Brain pericyte (primary cell): ENCODE measurements around the gene SND1.

ENCODE experiments used
- DNase-seq: peaks from one replicate; pipeline ENCODE4 v3.0.0-alpha.2; 2012; ENCODE audit warnings: low read depth, low spot score

Gene SND1

GRCh38 chr7:127863082-127863481 is 211.1 kb downstream of the SND1 start:
- DNase-seq: no peak

DNA sequence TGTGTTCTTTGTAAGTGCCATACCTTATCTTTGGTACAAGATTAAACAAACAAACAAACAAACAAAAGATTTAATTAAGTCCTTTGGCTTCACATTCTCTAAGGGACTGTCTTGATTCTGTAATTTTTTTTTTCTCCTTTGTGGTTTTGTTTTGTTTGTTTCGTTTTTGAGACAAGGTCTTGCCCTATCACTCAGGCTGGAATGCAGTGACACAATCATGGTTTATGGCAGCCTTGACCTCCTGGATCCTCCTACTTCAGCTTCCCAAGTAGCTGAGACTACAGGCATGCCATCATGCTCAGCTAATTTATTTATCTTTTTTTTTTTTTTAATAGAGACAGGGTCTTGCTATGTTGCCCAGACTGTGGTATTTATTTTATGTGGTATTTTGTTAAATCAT is 213.5 kb downstream of the SND1 start:
- no peak for DNase-seq

- no peak for DNase-seq
These were observed 218.4 kb downstream of the SND1 start for GRCh38 chr7:127870231-127870907.

GRCh38 chr7:127871226-127871625 is 219.2 kb downstream of the SND1 start:
- no peak for DNase-seq

- DNase-seq: no peak
These were observed 220.1 kb downstream of the SND1 start for GRCh38 chr7:127872122-127872521.

DNA sequence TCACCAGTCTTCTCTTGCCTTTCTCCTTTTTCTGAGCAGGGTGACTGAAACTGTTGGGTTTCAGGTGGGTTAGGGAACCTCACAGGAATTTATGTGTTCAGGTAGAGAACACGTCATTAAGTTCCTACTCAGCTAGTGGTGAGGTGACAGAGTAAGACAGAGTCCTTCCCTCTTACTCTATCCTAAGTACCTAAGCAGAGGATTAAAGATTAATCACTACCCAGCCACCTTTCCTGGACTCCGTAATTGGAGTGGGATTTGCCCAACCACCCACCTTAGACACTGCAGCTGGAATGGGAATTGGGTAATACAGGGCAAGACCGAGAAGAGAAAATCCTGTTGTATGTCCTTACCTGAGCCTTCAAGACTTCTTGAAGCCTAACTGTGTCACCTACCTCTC is 221.2 kb downstream of the SND1 start:
- DNase-seq: no peak

- DNase-seq: no peak
These were observed 222.0 kb downstream of the SND1 start for GRCh38 chr7:127873715-127874636.

GRCh38 chr7:127874951-127875608 is 223.1 kb downstream of the SND1 start:
- DNase-seq: no peak

- no peak for DNase-seq
These were observed 224.4 kb downstream of the SND1 start for GRCh38 chr7:127876393-127876792.

DNA sequence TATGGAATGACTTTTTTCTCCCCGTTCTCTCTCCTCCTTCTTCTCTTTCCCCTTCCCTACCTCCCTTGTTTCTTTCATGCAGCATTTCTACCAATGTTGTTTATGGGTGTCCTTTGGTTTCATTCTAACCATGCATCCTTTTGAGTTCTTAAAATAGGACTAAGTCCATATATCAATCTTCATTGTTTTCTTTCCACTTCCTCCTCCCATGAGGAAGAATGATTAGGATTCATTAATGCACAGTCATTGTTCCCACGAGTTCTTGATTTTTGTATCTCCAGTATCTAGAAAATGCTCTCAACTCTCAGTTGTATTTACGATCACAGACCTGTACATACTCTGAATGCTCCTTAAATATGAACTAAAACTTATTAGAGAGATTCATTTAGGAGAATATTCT is 226.0 kb downstream of the SND1 start:
- DNase-seq: no peak

GRCh38 chr7:127878791-127879190 is 226.8 kb downstream of the SND1 start:
- no peak for DNase-seq

GRCh38 chr7:127879436-127879835 is 227.4 kb downstream of the SND1 start:
- no peak for DNase-seq

DNA sequence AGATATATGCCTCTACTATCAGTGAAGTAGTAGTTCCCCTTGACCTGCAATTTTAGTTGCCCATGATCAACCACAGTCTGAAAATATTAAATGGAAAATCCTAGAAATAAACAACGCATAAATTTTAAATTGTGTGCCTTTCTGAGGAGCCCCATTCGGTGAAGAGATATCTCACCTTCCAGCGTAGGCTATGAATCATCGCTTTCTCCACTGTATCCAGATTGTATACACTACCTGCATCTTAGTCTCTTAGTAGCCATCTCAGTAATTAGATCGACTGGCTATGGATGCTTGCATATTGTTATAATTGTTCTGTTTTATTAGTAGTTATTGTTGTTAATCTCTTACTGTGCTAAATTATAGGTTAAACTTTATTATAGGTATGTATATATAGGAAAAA is 227.9 kb downstream of the SND1 start:
- DNase-seq: no peak

DNA sequence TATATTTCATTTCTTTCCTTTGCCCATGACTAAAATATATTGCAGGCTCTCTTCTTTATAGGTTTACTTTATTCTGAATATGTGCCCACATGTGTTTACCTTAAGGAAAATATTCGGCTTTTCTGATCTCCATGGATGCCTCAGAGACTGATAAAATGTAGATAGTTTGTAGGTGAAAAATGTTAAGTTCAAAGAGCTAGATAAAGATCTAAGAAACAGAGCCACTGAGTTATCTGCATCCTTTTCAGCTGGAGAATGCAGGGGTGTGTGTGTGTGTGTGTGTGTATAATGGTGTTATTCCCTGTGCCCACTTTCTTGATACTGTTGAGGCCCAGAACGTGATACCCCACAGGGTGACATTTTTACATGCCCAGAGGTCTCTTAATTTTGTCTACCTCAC is 228.5 kb downstream of the SND1 start:
- DNase-seq: no peak

GRCh38 chr7:127881564-127881963 is 229.6 kb downstream of the SND1 start:
- DNase-seq: no peak

DNA sequence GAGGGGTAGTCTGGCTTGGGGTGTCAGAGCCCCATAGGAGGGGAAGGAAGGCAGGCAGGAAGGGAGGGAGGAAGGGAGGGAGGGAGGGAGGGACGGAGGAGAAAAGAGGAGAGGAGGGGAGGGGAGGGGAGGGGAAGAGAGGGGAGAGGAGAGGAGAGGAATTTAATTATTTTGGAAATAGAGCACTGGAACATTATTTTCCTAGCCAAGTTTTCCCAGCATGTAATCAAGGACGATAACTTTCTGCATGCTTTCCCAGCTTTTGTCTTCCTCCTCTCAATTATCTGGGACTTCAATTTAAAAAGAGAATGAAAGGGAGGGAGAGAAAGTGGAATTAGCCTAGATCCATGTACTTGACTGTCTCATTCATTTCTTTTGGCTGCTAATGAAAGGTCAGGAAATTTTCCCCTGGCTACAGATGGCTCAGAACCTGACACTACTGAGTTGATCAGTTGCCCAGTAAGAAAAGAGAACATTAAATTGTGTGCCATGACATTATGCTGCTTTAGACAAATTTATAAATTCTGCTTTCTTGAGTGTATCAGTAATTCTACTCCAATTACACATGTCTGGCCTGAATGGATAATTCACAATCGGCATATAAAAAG is 230.4 kb downstream of the SND1 start:
- DNase-seq: no peak

DNA sequence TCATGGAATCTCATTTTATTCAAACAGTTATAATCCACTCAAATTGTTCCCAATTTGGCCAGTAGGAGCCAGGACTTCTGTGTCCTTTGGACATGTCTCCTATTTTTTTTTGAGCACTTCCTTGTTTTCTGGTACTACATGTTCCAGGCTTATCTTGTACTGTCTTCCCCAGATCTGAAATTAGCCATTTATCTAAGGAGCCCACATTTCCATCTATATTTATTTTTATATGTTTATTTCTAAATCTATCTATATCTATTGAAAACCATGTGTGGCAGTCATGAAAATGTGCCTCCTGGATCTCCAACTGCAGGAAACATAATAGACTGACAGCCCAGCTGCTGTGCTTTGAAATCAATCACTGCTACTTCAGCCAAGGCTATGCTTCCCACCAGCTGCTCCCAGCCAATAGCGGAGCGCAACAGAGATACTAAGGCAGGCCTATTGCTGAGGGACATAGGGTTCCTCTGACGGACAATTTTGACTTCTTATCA is 232.1 kb downstream of the SND1 start:
- no peak for DNase-seq

- DNase-seq: no peak
These were observed 233.3 kb downstream of the SND1 start for GRCh38 chr7:127885222-127885772.

DNA sequence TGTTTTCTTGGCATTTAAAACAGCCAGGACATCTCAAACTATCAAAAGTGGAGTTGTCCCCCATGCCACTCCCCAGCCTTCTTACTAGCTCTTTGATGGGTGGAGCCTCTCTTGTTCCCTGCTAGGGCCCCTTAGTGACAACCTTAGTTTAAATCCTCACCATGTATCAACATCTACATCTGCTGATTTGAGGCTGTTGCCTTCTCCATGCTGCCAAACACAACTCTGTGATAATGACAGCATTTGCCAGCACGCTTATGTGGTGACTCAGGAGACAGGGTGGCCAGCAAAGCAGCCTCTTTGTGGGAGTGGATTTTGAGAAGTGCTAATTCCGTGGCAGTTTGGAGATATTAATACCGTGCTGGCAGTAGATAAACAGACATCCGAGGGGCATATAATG is 233.8 kb downstream of the SND1 start:
- DNase-seq: no peak

GRCh38 chr7:127886248-127886647 is 234.3 kb downstream of the SND1 start:
- DNase-seq: no peak

- no peak for DNase-seq
These were observed 235.1 kb downstream of the SND1 start for GRCh38 chr7:127887096-127887495.

- DNase-seq: no peak
These were observed 235.6 kb downstream of the SND1 start for GRCh38 chr7:127887631-127888030.
